Loucy (cell line): ENCODE results near the gene OR10H5.

Source experiments
- H2AFZ ChIP-seq: fragments of 200-600 bp; sonication (generic); 2 replicates; pipeline ENCODE4 v1.6.0; 2016; ENCODE audit warnings: antibody characterized with exemption, mild to moderate bottlenecking, low read length, moderate library complexity
- H3F3A ChIP-seq: fragments of 200-600 bp; 2 replicates; pipeline ENCODE4 v1.6.0; 2016; ENCODE audit warnings: antibody characterized with exemption, low read depth, mild to moderate bottlenecking
- H3K27me3 ChIP-seq: fragments of 200-600 bp; sonication (generic); 2 replicates; pipeline ENCODE4 v1.6.1; 2014; ENCODE audit warnings: low read length, mild to moderate bottlenecking; ENCODE audit not compliant: insufficient read depth, poor library complexity, severe bottlenecking
- H3K36me3 ChIP-seq: fragments of 200-600 bp; sonication (generic); 2 replicates; pipeline ENCODE4 v1.6.1; 2016; ENCODE audit warnings: low read length; ENCODE audit not compliant: insufficient read depth
- H3K4me1 ChIP-seq: fragments of 200-600 bp; sonication (generic); 2 replicates; pipeline ENCODE4 v1.5.1; 2014; ENCODE audit warnings: low read length, mild to moderate bottlenecking; ENCODE audit not compliant: insufficient read depth, poor library complexity, severe bottlenecking
- H3K4me2 ChIP-seq: fragments of 200-600 bp; sonication (generic); 2 replicates; pipeline ENCODE4 v1.6.0; 2014; ENCODE audit warnings: antibody characterized with exemption, low read length, low read depth, mild to moderate bottlenecking; ENCODE audit not compliant: poor library complexity, severe bottlenecking
- H3K4me3 ChIP-seq: fragments of 200-600 bp; sonication (generic); 2 replicates; pipeline ENCODE4 v1.5.1; 2014; ENCODE audit warnings: low read length, mild to moderate bottlenecking, mixed read lengths; ENCODE audit not compliant: poor library complexity, severe bottlenecking
- H3K79me2 ChIP-seq: fragments of 200-600 bp; sonication (generic); 2 replicates; pipeline ENCODE4 v1.6.1; 2014; ENCODE audit warnings: low read length; ENCODE audit not compliant: insufficient read depth
- H3K9ac ChIP-seq: fragments of 200-600 bp; sonication (generic); 2 replicates; pipeline ENCODE4 v1.6.0; 2014; ENCODE audit warnings: mild to moderate bottlenecking, low read depth, low read length, moderate library complexity; ENCODE audit not compliant: poor library complexity, severe bottlenecking
- H3K9me2 ChIP-seq: fragments of 200-600 bp; sonication (generic); replicated peaks from 2 replicates; pipeline ENCODE4 v1.6.1; 2016; ENCODE audit warnings: low read depth, low read length, mixed read lengths
- H3K9me3 ChIP-seq: fragments of 200-600 bp; sonication (generic); 2 replicates; pipeline ENCODE4 v1.6.1; 2014; ENCODE audit warnings: mild to moderate bottlenecking, antibody characterized with exemption, low read length, low read depth; ENCODE audit not compliant: insufficient read depth
- H4K20me1 ChIP-seq: fragments of 200-600 bp; sonication (generic); 2 replicates; pipeline ENCODE4 v1.6.0; 2014; ENCODE audit warnings: antibody characterized with exemption, low read length, mild to moderate bottlenecking; ENCODE audit not compliant: insufficient read depth, poor library complexity, severe bottlenecking
- EZH2phosphoT487 ChIP-seq: fragments of 200-600 bp; IDR thresholded peaks from 2 replicates; pipeline ENCODE4 v1.6.1; 2018; ENCODE audit warnings: antibody characterized with exemption, mild to moderate bottlenecking, moderate library complexity, borderline replicate concordance
- TF ChIP-seq, protein P1 (sequence below): fragments of 200-600 bp; sonication (generic); conservative IDR thresholded peaks from 2 replicates; pipeline ENCODE4 v1.5.1; 2014; ENCODE audit warnings: mild to moderate bottlenecking, antibody characterized with exemption, low read length

The OR10H5 gene, protein sequence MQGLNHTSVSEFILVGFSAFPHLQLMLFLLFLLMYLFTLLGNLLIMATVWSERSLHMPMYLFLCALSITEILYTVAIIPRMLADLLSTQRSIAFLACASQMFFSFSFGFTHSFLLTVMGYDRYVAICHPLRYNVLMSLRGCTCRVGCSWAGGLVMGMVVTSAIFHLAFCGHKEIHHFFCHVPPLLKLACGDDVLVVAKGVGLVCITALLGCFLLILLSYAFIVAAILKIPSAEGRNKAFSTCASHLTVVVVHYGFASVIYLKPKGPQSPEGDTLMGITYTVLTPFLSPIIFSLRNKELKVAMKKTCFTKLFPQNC

DNA sequence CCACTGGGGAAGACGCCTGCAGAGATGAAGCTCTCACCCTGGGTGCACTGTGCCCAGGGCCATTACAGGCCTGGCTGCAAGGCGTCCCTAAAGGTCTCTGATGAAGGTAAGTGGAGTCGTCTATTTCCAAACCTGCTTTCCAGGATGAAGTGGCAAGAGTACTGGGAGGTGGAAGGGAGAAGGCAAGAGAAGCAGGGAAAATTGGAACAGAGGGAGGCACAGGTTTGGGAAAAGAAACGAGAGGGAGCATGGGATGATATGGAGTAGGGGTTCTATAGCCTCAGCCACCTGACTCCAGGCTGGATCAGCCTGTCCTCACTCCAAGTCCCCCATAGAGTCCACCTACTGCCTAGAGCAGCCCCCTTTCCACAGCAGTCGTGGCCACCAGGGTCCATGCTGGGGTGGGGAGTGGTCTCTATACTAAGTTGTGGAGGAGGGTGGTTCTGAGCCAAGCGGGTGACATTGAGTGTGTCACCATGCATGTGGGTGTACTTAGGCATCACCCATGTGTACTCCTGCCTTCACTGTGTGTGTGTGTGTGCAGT is at the start of gene OR10H5:
TSS of gene OR10H5 (plus strand) at position 51 of the 545 bp plus-strand sequence. CDS start 6,388 bp downstream, outside the sequence.
- H3K36me3 ChIP-seq: no peaks in the 10 kb centered on the region
- no peaks in the 10 kb centered on the region for H3K27me3 ChIP-seq
- H3K4me3 ChIP-seq: no peak within 1 kb of the TSS
- H3K79me2 ChIP-seq: no peaks in the 10 kb centered on the region
- H3F3A ChIP-seq: no peaks in the 10 kb centered on the region
- H4K20me1 ChIP-seq: no peaks in the 10 kb centered on the region
- H3K9ac ChIP-seq: no peak within 1 kb of the TSS
- H3K9me3 ChIP-seq: no peaks in the 10 kb centered on the region
- no peak within 1 kb of the TSS for H2AFZ ChIP-seq
- no peak within 1 kb of the TSS for H3K4me2 ChIP-seq
- H3K4me1 ChIP-seq: no peaks in the 10 kb centered on the region
- H3K9me2 ChIP-seq: no peaks in the 10 kb centered on the region
- no peak for TF ChIP-seq EZH2phosphoT487
- TF ChIP-seq, protein P1, sequence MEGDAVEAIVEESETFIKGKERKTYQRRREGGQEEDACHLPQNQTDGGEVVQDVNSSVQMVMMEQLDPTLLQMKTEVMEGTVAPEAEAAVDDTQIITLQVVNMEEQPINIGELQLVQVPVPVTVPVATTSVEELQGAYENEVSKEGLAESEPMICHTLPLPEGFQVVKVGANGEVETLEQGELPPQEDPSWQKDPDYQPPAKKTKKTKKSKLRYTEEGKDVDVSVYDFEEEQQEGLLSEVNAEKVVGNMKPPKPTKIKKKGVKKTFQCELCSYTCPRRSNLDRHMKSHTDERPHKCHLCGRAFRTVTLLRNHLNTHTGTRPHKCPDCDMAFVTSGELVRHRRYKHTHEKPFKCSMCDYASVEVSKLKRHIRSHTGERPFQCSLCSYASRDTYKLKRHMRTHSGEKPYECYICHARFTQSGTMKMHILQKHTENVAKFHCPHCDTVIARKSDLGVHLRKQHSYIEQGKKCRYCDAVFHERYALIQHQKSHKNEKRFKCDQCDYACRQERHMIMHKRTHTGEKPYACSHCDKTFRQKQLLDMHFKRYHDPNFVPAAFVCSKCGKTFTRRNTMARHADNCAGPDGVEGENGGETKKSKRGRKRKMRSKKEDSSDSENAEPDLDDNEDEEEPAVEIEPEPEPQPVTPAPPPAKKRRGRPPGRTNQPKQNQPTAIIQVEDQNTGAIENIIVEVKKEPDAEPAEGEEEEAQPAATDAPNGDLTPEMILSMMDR: no peak

DNA sequence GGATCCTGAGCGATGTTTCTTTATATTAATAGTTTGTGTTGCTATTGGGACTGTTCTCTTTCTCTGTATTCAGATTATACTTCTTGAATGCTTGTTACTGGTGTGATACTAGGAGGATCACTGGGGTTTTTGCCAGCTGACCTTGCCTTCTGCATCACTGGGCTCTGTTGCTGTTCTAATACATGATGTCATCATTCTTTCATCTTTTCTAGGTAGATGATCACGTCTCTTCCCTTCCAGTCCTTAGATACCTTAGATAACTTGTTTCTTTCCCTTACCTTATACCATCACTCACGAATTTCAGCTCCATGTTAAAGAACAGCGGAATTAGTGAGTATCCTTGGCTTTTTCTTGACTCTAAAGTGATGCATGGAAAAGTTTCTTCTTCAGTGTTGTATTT is 49.7 kb upstream of the OR10H5 start, which contains the start of gene OR10H3:
TSS of gene OR10H3 (plus strand) at position 264 of the 400 bp plus-strand sequence. CDS start 3,408 bp downstream, outside the sequence.
- Histone ChIP-seq H3F3A (no peaks in the 10 kb centered on the region), H3K79me2 (no peaks in the 10 kb centered on the region), H2AFZ (no peak within 1 kb of the TSS), H3K27me3 (no peaks in the 10 kb centered on the region), H3K9me3 (peaks cover 7% of the 10 kb centered on the region; the same call in 1 of the 2 replicates), H3K4me3 (no peak within 1 kb of the TSS), H4K20me1 (no peaks in the 10 kb centered on the region), H3K4me2 (no peak within 1 kb of the TSS), H3K4me1 (no peaks in the 10 kb centered on the region), H3K9ac (no peak within 1 kb of the TSS), H3K9me2 (no peaks in the 10 kb centered on the region), H3K36me3 (no peaks in the 10 kb centered on the region)
- TF ChIP-seq, protein P1: no peak
- TF ChIP-seq EZH2phosphoT487: no peak

- Histone ChIP-seq H3K79me2 (no peaks in the 10 kb centered on the region), H3K27me3 (no peaks in the 10 kb centered on the region), H3F3A (no peaks in the 10 kb centered on the region), H3K9me2 (no peaks in the 10 kb centered on the region), H3K4me2 (no peak overlapping the region), H3K4me3 (no peak overlapping the region), H4K20me1 (no peaks in the 10 kb centered on the region), H3K36me3 (no peaks in the 10 kb centered on the region), H3K9ac (no peak overlapping the region), H3K4me1 (no peaks in the 10 kb centered on the region), H2AFZ (no peak overlapping the region), H3K9me3 (peaks cover 7% of the 10 kb centered on the region; the same call in 1 of the 2 replicates)
- TF ChIP-seq EZH2phosphoT487: no peak
- TF ChIP-seq, protein P1: no peak
Observed at GRCh38 chr19:15740785-15741184, 46.7 kb upstream of the OR10H5 start.
